Endometrium (tissue), 2 donors: ENCODE measurements around the gene DNAH2.

Experiments
- FAIRE-seq: peaks from 2 replicates; lab custom pipeline; 2012; peaks lifted over from hg19 to GRCh38; lab: Jason Lieb, UNC
- donor health status: control.
- donor health status: control.

Gene DNAH2

GRCh38 chr17:7716901-7717755 is at the start of gene DNAH2:
Gene DNAH2 (plus strand): TSS chr17:7717744. CDS start chr17:7719735, 1,991 bp downstream.
- FAIRE-seq = no peak

GRCh38 chr17:7668482-7668881 is 49.1 kb upstream of the DNAH2 start:
- no peak for FAIRE-seq

GRCh38 chr17:7673239-7673638 is 44.3 kb upstream of the DNAH2 start:
- no peak for FAIRE-seq

GRCh38 chr17:7674934-7675333 is 42.6 kb upstream of the DNAH2 start:
- no peak for FAIRE-seq

- FAIRE-seq = no peak
Observed at GRCh38 chr17:7676533-7676932, 41.0 kb upstream of the DNAH2 start.

DNA sequence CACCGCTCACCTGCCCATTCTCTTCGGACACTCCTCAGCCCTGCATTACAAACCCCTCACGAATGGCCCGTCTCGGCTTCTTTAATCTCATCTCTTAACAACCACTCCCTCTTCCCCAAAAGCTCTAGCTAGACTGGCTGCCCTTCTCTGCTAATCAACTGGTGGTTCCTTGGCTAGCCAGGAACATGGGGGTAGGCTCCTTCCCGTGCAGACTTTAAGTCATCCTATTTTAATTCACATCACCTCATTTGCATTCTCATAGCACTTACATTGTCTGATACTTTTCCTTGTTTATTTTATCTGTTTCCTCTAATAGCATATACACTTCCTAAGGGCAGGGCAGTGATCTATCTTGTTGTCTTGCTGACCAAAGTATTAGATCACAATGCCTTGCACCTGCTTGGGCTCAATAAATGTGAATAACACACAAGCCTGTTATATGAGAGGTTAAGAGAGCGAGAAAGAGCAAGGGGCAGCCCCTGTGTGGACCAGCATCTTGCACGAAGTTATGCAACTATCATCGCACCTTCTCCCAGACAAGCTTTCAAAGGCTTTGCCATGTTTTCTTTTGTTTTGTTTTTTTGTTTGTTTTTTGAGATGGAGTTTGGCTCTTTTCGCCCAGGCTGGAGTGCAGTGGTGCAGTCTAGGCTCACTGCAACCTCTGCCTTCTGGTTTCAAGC is 40.0 kb upstream of the DNAH2 start:
- FAIRE-seq = no peak

- no peak for FAIRE-seq
Observed at GRCh38 chr17:7684851-7685532, 32.6 kb upstream of the DNAH2 start.

GRCh38 chr17:7685533-7686221 is 31.9 kb upstream of the DNAH2 start:
- FAIRE-seq = no peak

GRCh38 chr17:7686222-7687071 is 31.1 kb upstream of the DNAH2 start:
- FAIRE-seq = no peak

DNA sequence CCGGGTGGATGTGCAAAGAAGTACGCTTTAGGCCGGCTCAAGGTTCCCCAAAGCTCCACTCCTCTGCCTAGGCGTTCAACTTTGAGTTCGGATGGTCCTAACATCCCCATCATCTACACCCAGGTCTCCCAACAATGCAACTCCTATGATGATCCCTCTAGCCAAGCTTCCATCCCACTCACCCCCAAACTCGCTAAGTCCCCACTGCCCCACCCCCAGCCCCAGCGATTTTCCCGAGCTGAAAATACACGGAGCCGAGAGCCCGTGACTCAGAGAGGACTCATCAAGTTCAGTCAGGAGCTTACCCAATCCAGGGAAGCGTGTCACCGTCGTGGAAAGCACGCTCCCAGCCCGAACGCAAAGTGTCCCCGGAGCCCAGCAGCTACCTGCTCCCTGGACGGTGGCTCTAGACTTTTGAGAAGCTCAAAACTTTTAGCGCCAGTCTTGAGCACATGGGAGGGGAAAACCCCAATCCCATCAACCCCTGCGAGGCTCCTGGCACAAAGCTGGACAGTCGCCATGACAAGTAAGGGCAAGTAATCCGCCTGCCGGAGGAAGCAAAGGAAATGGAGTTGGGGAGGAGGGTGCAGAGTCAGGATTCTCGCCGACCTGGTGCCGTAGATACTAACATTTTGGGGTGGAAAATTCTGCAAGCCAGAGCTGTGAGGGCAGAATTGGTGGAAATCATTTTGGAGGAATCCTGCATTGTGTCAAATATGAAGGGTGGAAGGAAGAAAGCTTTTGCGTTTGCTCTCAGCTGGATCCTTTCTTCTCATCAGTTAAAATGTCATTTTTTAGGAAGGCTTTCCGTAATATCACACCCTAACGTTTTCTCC is 30.3 kb upstream of the DNAH2 start, which contains the start of gene TP53:
TP53 (minus strand) TSS at position 419 of the 836 bp plus-strand sequence. CDS start 10,896 bp downstream, outside the sequence.
- peak; percentile 81 for FAIRE-seq

DNA sequence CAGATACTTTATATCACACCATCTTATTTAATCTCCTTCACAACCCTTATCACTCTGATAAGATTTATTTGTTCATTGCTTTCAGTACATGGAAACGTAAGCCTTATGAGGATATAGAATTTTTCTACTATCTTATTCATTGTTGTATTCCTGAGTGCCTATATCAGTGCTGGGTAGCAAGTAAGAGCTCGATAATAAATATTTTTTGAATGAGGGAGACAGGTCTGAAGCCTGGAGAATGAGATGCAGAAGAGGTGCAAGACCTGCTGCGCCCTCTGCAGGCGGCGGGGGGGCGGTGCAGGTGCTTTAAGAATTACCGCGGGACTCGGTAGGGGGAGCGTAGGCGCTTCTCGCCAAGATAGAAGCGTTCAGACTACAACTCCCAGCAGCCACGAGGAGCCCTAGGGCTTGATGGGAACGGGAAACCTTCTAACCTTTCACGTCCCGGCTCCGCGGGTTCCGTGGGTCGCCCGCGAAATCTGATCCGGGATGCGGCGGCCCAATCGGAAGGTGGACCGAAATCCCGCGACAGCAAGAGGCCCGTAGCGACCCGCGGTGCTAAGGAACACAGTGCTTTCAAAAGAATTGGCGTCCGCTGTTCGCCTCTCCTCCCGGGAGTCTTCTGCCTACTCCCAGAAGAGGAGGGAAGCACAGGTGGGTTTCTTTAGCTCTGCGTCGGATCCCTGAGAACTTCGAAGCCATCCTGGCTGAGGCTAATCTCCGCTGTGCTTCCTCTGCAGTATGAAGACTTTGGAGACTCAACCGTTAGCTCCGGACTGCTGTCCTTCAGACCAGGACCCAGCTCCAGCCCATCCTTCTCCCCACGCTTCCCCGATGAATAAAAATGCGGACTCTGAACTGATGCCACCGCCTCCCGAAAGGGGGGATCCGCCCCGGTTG is 29.4 kb upstream of the DNAH2 start, which contains the start of gene WRAP53:
WRAP53 (plus strand) TSS at position 570 of the 900 bp plus-strand sequence; CDS start at position 742, 172 bp downstream.
- FAIRE-seq = peak; percentile 96

- FAIRE-seq = no peak
Observed at GRCh38 chr17:7688808-7689316, 28.7 kb upstream of the DNAH2 start.

- no peak for FAIRE-seq
Observed at GRCh38 chr17:7695586-7695985, 22.0 kb upstream of the DNAH2 start.

DNA sequence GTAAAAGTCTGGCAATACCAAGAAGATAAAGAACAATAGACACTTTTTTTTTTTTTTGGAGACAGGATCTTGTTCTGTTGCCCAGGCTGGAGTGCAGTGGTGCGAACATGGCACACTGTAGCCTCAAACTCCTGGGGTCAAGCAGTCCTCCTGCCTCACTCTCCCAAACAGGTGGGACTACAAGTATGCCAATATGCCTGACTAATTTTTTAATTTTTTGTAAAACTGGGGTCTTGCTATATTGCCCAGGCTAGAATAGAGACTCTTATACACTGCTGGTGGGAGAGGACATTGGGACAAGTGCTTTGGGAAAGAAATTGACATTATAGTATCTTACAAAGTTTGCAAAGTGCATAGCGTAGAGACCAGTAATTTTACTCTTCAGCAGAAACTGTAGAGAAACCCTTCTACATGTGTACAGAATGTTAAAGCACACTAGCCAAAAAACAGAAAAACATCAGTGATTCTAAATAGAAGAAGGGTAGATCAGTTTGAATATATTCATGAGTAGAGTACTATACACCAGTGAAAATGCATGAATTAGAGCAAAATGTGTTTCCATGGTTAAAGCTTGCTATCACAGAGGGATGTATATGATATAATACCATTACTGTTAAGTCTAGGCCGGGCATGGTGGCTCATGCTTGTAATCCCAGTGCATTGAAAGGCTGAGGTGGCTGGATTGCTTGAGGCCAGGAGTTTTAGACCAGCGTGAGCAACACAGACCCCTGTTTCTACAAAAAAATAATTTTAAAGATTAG is 19.5 kb upstream of the DNAH2 start:
- no peak for FAIRE-seq

DNA sequence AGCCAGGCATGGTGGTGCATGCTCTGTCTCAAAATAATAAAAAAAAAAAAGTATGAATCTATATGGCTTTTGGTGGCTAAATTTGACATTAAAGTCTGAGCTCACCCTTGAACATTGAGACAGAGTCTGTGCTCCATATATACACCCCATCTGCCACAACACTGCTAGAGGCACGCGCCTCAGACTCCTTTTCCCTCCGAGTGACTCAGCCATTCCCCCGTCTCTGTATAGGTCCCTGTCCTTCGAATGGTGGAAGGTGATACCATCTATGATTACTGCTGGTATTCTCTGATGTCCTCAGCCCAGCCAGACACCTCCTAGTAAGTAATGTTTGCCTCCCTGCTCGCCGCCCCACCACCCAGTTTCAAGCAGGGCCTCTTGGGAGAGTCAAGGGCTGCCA is 17.0 kb upstream of the DNAH2 start:
- FAIRE-seq = no peak

DNA sequence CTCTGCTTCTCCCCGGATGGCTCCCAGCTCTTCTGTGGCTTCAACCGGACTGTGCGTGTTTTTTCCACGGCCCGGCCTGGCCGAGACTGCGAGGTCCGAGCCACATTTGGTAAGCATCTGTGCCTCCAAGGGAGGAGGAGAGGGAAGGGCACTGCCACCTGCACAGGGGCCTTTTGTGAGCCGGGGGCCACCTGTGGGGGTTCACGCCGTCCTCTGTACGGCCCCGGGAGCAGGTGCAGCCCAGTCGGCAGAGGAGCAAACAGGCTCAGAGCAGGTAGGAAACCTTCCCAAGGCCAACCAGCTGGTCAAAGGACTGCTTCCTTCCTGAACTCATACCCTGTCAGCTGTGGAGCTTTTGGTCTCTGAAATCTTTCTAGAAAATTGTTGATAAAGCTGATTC is 15.9 kb upstream of the DNAH2 start:
- no peak for FAIRE-seq

DNA sequence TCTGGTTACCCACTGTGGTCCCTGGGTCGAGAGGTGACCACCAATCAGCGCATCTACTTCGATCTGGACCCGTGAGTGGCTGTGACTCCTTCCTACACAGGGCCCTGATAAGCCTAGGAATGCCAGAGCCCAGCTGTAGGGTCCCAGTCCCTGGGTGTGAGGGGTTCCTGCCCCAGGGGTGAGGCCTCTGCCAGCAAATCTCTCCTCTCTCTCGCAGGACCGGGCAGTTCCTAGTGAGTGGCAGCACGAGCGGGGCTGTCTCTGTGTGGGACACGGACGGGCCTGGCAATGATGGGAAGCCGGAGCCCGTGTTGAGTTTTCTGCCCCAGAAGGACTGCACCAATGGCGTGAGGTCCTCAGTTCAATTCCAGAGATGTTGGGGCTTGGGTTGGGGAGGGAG is 14.8 kb upstream of the DNAH2 start:
- FAIRE-seq = no peak
